ENCODE measurements around the gene CROCC2.

The CROCC2 gene

GRCh38 chr2:241003830-241004564 is 97.9 kb downstream of the CROCC2 start:
- H3K27me3 ChIP-seq (ENCODE audit: insufficient read depth, poor library complexity, severe bottlenecking) = peaks cover 14% of the 10 kb centered on the region
- no peak overlapping the region for H3K27ac ChIP-seq (replicated peaks)
- TF ChIP-seq POLR2AphosphoS5 (IDR thresholded peaks at IDR 0.05; ENCODE audit: low read depth) = no peak
- no peak for TF ChIP-seq REST (IDR thresholded peaks at IDR 0.05; ENCODE audit: insufficient replicate concordance, low read depth)
- TF ChIP-seq SPI1 (IDR thresholded peaks at IDR 0.05; ENCODE audit: borderline replicate concordance, low read depth) = no peak
- TF ChIP-seq GABPA (IDR thresholded peaks at IDR 0.05; ENCODE audit: low read depth) = no peak
- TF ChIP-seq CTCF (IDR thresholded peaks at IDR 0.05; ENCODE audit: insufficient read depth, low read length) = no peak
- H3K4me3 ChIP-seq (replicated peaks; ENCODE audit: insufficient read depth, low read length) = no peak overlapping the region
- DNase-seq (ENCODE audit: low read depth in 1 of 2, low spot score in 1 of 2) = no peak

GRCh38 chr2:241005569-241005968 is 99.4 kb downstream of the CROCC2 start:
- H3K4me3 ChIP-seq (replicated peaks; ENCODE audit: insufficient read depth, low read length) = no peak overlapping the region
- no peak for TF ChIP-seq POLR2AphosphoS5 (IDR thresholded peaks at IDR 0.05; ENCODE audit: low read depth)
- no peak for TF ChIP-seq SPI1 (IDR thresholded peaks at IDR 0.05; ENCODE audit: borderline replicate concordance, low read depth)
- TF ChIP-seq REST (IDR thresholded peaks at IDR 0.05; ENCODE audit: insufficient replicate concordance, low read depth) = no peak
- no peak for TF ChIP-seq CTCF (IDR thresholded peaks at IDR 0.05; ENCODE audit: insufficient read depth, low read length)
- no peak for TF ChIP-seq GABPA (IDR thresholded peaks at IDR 0.05; ENCODE audit: low read depth)
- peaks cover 17% of the 10 kb centered on the region for H3K27me3 ChIP-seq (ENCODE audit: insufficient read depth, poor library complexity, severe bottlenecking)
- H3K27ac ChIP-seq (replicated peaks) = no peak overlapping the region
- DNase-seq (ENCODE audit: low read depth in 1 of 2, low spot score in 1 of 2) = no peak

- DNase-seq (ENCODE audit: low read depth in 1 of 2, low spot score in 1 of 2) = no peak
- Histone ChIP-seq H3K27me3 (ENCODE audit: insufficient read depth, poor library complexity, severe bottlenecking) (peaks cover 10% of the 10 kb centered on the region), H3K4me3 (replicated peaks; ENCODE audit: insufficient read depth, low read length) (no peak overlapping the region), H3K27ac (replicated peaks) (no peak overlapping the region)
- TF ChIP-seq SPI1 (IDR thresholded peaks at IDR 0.05; ENCODE audit: borderline replicate concordance, low read depth) = no peak
- no peak for TF ChIP-seq REST (IDR thresholded peaks at IDR 0.05; ENCODE audit: insufficient replicate concordance, low read depth)
- TF ChIP-seq CTCF (IDR thresholded peaks at IDR 0.05; ENCODE audit: insufficient read depth, low read length) = no peak
- no peak for TF ChIP-seq POLR2AphosphoS5 (IDR thresholded peaks at IDR 0.05; ENCODE audit: low read depth)
- no peak for TF ChIP-seq GABPA (IDR thresholded peaks at IDR 0.05; ENCODE audit: low read depth)
These were observed 100.3 kb downstream of the CROCC2 start for GRCh38 chr2:241006412-241006811.

Data from HL-60 (cell line).